Right lobe of liver (tissue), 6 donors: ENCODE data around the gene GRIPAP1. TPM values are rescaled to one million over a fixed set of nuclear protein-coding genes. Genes with fewer than 3 reads are reported as not detected.

Experiments
- ATAC-seq, 4 donors: fragments of 200-7000 bp; cut with Tn5 transposase; one replicate each; pipeline ENCODE4 v1.9.1; 2020; ENCODE audit warnings: mild to moderate bottlenecking in 4 of 4, moderate library complexity in 4 of 4
- DNase-seq, 3 donors: peaks; one replicate each; pipeline ENCODE4 v3.0.0-alpha.2; 2020
- H3K27ac ChIP-seq, 3 donors: fragments of 200-600 bp; one replicate each; pipeline ENCODE4 v1.8.0; 2022
- H3K27me3 ChIP-seq, 2 donors: fragments of 200-600 bp; one replicate each; pipeline ENCODE4 v1.8.0; 2022
- H3K36me3 ChIP-seq, 4 donors: fragments of 200-600 bp; sonication (generic) in 1 of 4; one replicate each; pipeline versions ENCODE4 v1.5.1 to v1.8.0; 2017 to 2022; ENCODE audit warnings: control low read depth in 1 of 4
- H3K4me1 ChIP-seq, 4 donors: fragments of 200-600 bp; sonication (generic) in 1 of 4; one replicate each; pipeline versions ENCODE4 v1.5.1 to v1.8.0; 2017 to 2022; ENCODE audit warnings: control low read depth in 1 of 4
- H3K4me3 ChIP-seq, 3 donors: fragments of 200-600 bp; one replicate each; pipeline ENCODE4 v1.8.0; 2022
- H3K9me3 ChIP-seq, 4 donors: fragments of 200-600 bp; sonication (generic) in 1 of 4; one replicate each; pipeline versions ENCODE4 v1.5.1 to v1.8.0; 2017 to 2022; ENCODE audit warnings: control low read depth in 1 of 4
- CTCF ChIP-seq, 4 donors: fragments of 200-600 bp in 3 of 4; fragments of 450-650 bp in 1 of 4; IDR thresholded peaks; one replicate each; pipeline versions ENCODE4 v1.5.1 to v1.8.0; 2016 to 2022; ENCODE audit warnings: antibody characterized with exemption in 4 of 4, mild to moderate bottlenecking in 2 of 4
- POLR2A ChIP-seq: fragments of 450-650 bp; IDR thresholded peaks from one replicate; pipeline ENCODE4 v1.6.1; 2017; ENCODE audit warnings: antibody characterized with exemption, mild to moderate bottlenecking
- WGBS: methylation state at CpG from one replicate; pipeline ENCODE4 v1.1.6; 2018; ENCODE audit warnings: low coverage, low lambda C conversion rate; ENCODE audit not compliant: insufficient coverage; ENCODE audit errors: missing lambda C conversion rate; 5-methylcytosine and 5-hydroxymethylcytosine counted together
- intact Hi-C, 2 donors: fragments of 100-400 bp; cut with DNase I; formaldehyde crosslinking; loops; one replicate each; pipeline versions ENCODE4 v1.11.2 to v1.14.1; 2022
- long read RNA-seq: library from polyadenylated mRNA; unstranded; transcript quantifications from one replicate; pipeline ENCODE4 v2.0.0, GENCODE V29; 2019
- total RNA-seq, 6 experiments: library from RNA; depleted of rRNA in 2 of 6; stranded (reverse); fragments of >200 nt in 2 of 6; fragmentation: NEBNext Ultra II Directional in 3 of 6; extraction: Animal tissue kit (Norgen Biotek cat#: 25700) in 3 of 6; gene quantifications; one replicate each; pipeline versions ENCODE4 v1.1.0 to v1.2.4, GENCODE V29; 2016 to 2023
- donor health status: DM: no; HTN: yes; CAD: no.
- donor health status: DM: no; HTN: no; CAD: no.
- donor health status: DM: no; HTN: no; CAD: no.
- donor health status: DM: no; HTN: yes; CAD: no.
- donor health status: DM: no; HTN: yes; CAD: no.

The GRIPAP1 gene, protein sequence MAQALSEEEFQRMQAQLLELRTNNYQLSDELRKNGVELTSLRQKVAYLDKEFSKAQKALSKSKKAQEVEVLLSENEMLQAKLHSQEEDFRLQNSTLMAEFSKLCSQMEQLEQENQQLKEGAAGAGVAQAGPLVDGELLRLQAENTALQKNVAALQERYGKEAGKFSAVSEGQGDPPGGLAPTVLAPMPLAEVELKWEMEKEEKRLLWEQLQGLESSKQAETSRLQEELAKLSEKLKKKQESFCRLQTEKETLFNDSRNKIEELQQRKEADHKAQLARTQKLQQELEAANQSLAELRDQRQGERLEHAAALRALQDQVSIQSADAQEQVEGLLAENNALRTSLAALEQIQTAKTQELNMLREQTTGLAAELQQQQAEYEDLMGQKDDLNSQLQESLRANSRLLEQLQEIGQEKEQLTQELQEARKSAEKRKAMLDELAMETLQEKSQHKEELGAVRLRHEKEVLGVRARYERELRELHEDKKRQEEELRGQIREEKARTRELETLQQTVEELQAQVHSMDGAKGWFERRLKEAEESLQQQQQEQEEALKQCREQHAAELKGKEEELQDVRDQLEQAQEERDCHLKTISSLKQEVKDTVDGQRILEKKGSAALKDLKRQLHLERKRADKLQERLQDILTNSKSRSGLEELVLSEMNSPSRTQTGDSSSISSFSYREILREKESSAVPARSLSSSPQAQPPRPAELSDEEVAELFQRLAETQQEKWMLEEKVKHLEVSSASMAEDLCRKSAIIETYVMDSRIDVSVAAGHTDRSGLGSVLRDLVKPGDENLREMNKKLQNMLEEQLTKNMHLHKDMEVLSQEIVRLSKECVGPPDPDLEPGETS
- total RNA-seq, result 10 to 100 TPM; 15.3 to 32.1 (median 22.0) TPM
- long read RNA-seq, partial matches to known transcripts, result 2 of 2 reads
- long read RNA-seq, other reads (novel, unspliced or antisense), result 0 of 2 reads

DNA sequence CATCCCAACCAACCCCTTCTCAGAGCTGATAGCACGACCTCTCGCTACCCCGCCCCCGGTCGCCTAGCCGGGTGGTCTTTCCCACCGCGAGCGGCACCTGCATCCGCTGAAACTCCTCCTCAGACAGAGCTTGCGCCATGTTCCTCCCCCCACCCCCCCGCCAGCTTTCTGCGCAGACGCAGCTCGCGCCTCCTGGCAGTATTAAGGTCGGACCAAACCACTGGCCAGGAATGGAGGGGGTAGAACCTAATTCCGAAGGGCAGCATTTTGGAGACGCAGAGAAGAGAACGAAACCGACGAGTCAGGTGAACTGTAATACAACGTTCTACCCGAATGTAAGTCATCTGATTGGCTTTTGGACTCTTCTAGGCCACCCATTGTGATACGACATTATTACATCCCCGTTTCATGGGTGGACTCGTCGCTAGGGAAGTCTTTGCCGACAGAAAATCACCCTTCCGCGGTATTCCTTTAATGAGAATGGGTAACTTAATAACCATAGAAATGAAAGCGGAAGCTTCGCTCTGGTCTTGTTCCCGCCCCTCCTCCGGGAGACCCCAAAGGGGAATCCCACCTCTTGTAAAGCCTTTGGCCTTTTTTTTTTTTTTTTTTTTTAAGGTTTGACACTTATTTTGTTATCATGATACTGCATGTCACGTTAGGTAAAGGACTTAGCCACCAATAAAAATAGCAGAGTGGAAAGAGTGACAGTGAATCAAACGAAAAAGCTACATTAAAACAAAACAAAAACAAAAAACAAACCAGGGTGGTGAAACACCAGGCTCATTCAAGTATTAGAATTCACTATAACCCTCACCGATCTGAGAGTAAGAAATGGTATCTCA lies at the start of gene GRIPAP1:
Gene GRIPAP1 (minus strand): TSS at position 174 of the 845 bp plus-strand sequence. CDS start 35 bp downstream, at position 139.
- TF ChIP-seq POLR2A, result peak; percentile 65
- TF ChIP-seq CTCF (IDR thresholded peaks at IDR 0.05), result no peak
- H3K36me3 ChIP-seq, result no peaks in the 10 kb centered on the region
- no peaks in the 10 kb centered on the region for H3K9me3 ChIP-seq
- H3K27ac ChIP-seq, result peak within 1 kb of the TSS; percentile 83 to 96 (median 87)
- intact Hi-C loops, result no loop called here
- DNase-seq (peak; percentile 62 to 82 (median 75)), ATAC-seq (peak; percentile 87 to 95 (median 94))
- no peaks in the 10 kb centered on the region for H3K4me1 ChIP-seq
- 26% methylated on average over 27 of the region's 38 CpGs for WGBS
- H3K4me3 ChIP-seq, result peak within 1 kb of the TSS; percentile 44 to 70 (median 65)
- H3K27me3 ChIP-seq, result no peaks in the 10 kb centered on the region

- Histone ChIP-seq H3K36me3 (peaks cover 0 to 3% (median 0%) of the 10 kb centered on the region in 4 donors), H3K27ac (peak overlapping the region; percentile 28 to 70 (median 66)), H3K4me1 (peaks cover 0 to 8% (median 0%) of the 10 kb centered on the region in 4 donors), H3K27me3 (no peaks in the 10 kb centered on the region), H3K9me3 (no peaks in the 10 kb centered on the region), H3K4me3 (peak overlapping the region in 2 of 3 donors; percentile 3 to 20)
- intact Hi-C loops, result no loop called here
- TF ChIP-seq POLR2A (peak; percentile 67), CTCF (IDR thresholded peaks at IDR 0.05) (no peak)
- 29% methylated on average over 13 of the region's 13 CpGs for WGBS
- DNase-seq (no peak), ATAC-seq (no peak)
Observed at GRCh38 chrX:49043987-49044281, 41.9 kb upstream of the GRIPAP1 start.

DNA sequence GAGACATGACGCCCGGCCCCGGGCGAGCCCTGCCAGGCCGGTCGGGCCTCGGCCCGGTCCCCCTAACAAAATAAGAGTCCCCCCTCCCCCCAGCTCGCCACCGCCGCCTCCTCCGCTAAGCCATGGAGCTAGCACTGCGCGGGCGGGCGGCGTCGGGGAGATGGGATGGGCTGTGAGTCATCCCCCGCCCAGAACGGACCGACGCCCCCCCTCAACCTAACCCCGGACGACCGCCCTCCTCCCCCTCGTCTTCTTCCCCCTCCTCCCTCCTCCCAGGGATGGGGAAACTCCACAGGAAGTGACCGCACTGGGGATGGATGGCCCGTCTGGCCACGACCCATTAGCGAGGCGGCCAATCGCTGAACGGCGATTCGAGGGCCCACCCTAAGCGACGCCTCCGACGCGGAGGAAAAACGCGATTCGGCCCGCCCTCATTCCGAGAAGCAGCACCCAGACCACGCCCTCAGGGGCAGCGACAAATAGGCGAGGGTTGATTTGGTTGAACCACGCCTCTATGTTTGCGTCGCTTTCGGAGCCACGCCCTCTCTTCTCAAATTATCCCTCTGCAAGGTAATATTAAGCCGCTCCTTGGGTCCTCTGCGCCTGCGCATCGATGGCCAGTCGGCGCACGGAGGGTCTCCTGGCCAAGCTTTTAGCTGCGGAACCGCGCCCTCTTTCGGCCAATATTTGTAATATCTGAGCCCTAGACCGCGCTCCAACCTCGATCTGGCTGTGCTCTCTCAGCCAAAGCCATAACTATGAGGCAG lies 41.3 kb upstream of the GRIPAP1 start, which contains the start of gene TFE3:
Gene TFE3 (minus strand): TSS at position 138 of the 767 bp plus-strand sequence. CDS start 131 bp downstream, at position 7.
- peak; percentile 77 for TF ChIP-seq POLR2A
- peak; percentile 49 to 68 (median 57) for TF ChIP-seq CTCF (IDR thresholded peaks at IDR 0.05)
- peak; percentile 82 to 93 (median 87) for ATAC-seq
- intact Hi-C loops, result no loop called here

More for the DNA sequence above, 41.3 kb upstream of the GRIPAP1 start, which contains the start of gene TFE3:
- peaks cover 0 to 8% (median 0%) of the 10 kb centered on the region in 4 donors for H3K36me3 ChIP-seq
- H3K9me3 ChIP-seq, result no peaks in the 10 kb centered on the region
- peak; percentile 96 to 98 (median 97) for DNase-seq
- WGBS, result 14% methylated on average over 13 of the region's 67 CpGs
- H3K27ac ChIP-seq, result peak within 1 kb of the TSS; percentile 96 to 98 (median 97)
- H3K27me3 ChIP-seq, result no peaks in the 10 kb centered on the region
- H3K4me3 ChIP-seq, result peak within 1 kb of the TSS; percentile 68 to 70 (median 68)
- H3K4me1 ChIP-seq, result peaks cover 0 to 8% (median 0%) of the 10 kb centered on the region in 4 donors
